Activated naive CD4-positive, alpha-beta T cell treated with anti-CD3 and anti-CD28 coated beads for 36 hours (primary cell): ENCODE data around the gene SGPP2. TPM values are rescaled to one million over a fixed set of nuclear protein-coding genes. Genes with fewer than 3 reads are reported as not detected.

Experiments
- CTCF ChIA-PET: fragments of 350-600 bp; sonication (Branson Sonifier 250); formaldehyde crosslinking; loops from one replicate; lab custom pipeline; 2021; ENCODE audit warnings: antibody characterized with exemption; lab: Charles Lee
- DNase-seq: peaks from one replicate; pipeline ENCODE4 v3.0.0-alpha.2; 2020
- H3K27ac Mint-ChIP-seq: one replicate; pipeline ENCODE4 v1.8.0; 2021; ENCODE audit warnings: mild to moderate bottlenecking, mixed read lengths
- H3K27me3 Mint-ChIP-seq: one replicate; pipeline ENCODE4 v1.8.0; 2021; ENCODE audit warnings: low read depth, mixed read lengths
- H3K36me3 Mint-ChIP-seq: one replicate; pipeline ENCODE4 v1.8.0; 2021; ENCODE audit warnings: low read depth, mixed read lengths
- H3K4me1 Mint-ChIP-seq: one replicate; pipeline ENCODE4 v1.8.0; 2021; ENCODE audit warnings: low read depth, mixed read lengths
- H3K4me3 Mint-ChIP-seq: one replicate; pipeline ENCODE4 v1.8.0; 2021; ENCODE audit warnings: mild to moderate bottlenecking, moderate library complexity, mixed read lengths
- H3K9me3 Mint-ChIP-seq: one replicate; pipeline ENCODE4 v1.8.0; 2021; ENCODE audit warnings: mixed read lengths
- intact Hi-C: fragments of 100-400 bp; cut with micrococcal nuclease; formaldehyde crosslinking; loops from one replicate; pipeline ENCODE4 v1.15.1; 2023
- total RNA-seq, 2 experiments: library from RNA; stranded (reverse); gene quantifications; one replicate each; pipeline ENCODE4 v1.2.3, GENCODE V29; 2021

The SGPP2 gene, protein sequence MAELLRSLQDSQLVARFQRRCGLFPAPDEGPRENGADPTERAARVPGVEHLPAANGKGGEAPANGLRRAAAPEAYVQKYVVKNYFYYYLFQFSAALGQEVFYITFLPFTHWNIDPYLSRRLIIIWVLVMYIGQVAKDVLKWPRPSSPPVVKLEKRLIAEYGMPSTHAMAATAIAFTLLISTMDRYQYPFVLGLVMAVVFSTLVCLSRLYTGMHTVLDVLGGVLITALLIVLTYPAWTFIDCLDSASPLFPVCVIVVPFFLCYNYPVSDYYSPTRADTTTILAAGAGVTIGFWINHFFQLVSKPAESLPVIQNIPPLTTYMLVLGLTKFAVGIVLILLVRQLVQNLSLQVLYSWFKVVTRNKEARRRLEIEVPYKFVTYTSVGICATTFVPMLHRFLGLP
- 1 to 10 TPM; 7.0 to 7.1 TPM for total RNA-seq

DNA sequence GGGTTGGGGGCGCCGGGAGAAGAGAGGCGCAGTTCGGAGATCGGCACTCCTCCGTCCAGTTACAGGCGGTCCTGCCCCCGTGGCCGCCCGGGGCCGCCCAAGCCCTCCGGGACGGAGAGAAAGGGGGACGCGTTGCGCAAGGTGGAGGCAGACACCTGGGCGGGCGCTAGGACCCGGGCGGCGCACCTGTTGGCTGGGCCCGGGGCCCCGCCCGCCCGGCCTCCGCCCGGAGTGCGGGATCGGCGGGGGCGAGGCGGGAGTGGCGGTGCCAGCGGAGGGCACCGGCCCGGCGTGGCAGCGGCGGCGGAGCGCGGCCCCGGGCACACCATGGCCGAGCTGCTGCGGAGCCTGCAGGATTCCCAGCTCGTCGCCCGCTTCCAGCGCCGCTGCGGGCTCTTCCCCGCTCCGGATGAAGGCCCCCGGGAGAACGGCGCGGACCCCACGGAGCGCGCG lies at the start of gene SGPP2:
SGPP2 (plus strand) TSS at position 268 of the 453 bp plus-strand sequence; CDS start at position 328, 60 bp downstream.
- Mint-ChIP-seq H3K36me3 (peaks cover 11% of the 10 kb centered on the region), H3K4me1 (peaks cover 42% of the 10 kb centered on the region)

DNA sequence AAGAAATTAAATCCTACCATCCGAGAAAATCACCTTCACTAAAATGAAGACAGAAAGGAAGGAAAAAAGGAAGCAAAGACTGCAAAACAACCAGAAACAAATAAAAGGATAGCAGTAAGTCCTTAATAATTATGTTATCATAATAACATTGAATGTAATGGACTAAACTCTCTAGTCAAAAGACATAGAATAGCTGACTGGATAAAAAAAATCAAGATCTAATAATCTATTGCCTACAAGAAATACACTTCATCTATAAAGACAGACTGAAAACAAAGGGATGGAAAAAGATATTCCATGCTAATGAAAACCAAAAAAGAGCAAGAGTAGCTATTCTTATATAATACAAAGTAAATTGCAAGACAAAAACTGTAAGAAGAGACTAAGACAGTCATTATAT lies 48.5 kb upstream of the SGPP2 start:
- DNase-seq: no peak
- Mint-ChIP-seq H3K4me1 (no peaks in the 10 kb centered on the region), H3K9me3 (peaks cover 3% of the 10 kb centered on the region), H3K4me3 (no peak overlapping the region), H3K27ac (no peak overlapping the region), H3K27me3 (peaks cover 3% of the 10 kb centered on the region), H3K36me3 (no peaks in the 10 kb centered on the region)
- intact Hi-C loops: no loop called here
- CTCF ChIA-PET: no interaction called here

More for the DNA sequence above, at the start of gene SGPP2:
- H3K9me3 Mint-ChIP-seq: peaks cover under 1% of the 10 kb centered on the region
- peaks cover 54% of the 10 kb centered on the region for H3K27me3 Mint-ChIP-seq
- intact Hi-C loops: loop anchor here (5.0 to 10.0 kb wide), 6 partner anchors 58 to 1600 kb away; partner anchors contain the start of genes ACSL3 and WDFY1
- peak within 1 kb of the TSS; percentile 97 for H3K27ac Mint-ChIP-seq
- DNase-seq: peak; percentile 24
- H3K4me3 Mint-ChIP-seq: peak within 1 kb of the TSS; percentile 94
- CTCF ChIA-PET: no interaction called here

DNA sequence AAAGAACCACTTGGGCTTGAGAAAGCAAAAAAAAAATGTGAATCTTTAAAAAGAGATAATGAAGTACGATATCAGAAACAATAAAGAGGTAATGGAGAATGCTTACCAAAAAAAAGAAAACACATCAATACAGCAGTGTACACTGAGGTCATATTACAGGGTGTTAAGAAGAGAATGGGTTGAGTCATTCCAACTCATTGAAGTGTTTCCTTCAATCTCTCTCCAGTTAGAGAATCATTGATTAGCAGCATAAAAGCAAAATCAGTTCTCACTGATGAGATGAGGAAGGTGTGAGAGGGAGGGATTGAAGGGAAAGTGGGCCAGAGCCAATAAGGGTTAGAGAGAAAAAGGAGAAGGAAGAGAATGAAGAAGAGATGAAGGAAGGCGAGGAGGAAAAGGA lies 43.9 kb upstream of the SGPP2 start:
- DNase-seq: no peak
- H3K27ac Mint-ChIP-seq: no peak overlapping the region
- H3K27me3 Mint-ChIP-seq: no peaks in the 10 kb centered on the region
- H3K4me1 Mint-ChIP-seq: no peaks in the 10 kb centered on the region
- no peaks in the 10 kb centered on the region for H3K36me3 Mint-ChIP-seq
- intact Hi-C loops: no loop called here
- no peak overlapping the region for H3K4me3 Mint-ChIP-seq
- CTCF ChIA-PET: no interaction called here
- peaks cover 2% of the 10 kb centered on the region for H3K9me3 Mint-ChIP-seq

DNA sequence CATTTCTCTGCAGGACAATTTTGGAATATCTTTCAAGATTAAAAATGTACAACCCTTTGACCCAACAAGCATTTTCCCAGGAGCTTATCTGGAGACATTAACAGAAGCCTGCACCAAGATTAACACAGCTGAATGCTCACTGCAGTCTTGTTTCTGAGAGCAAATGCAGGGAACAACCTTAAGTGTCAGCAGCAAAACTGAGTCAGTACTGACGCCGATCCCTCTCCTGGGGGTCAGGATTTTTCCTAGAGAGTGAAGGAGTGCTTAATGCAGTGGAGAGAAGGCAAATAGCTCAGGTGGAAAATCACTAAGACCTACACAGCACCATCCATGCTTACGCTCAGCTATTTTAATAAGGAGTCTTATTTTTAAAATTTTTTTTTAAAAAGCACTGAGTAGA lies 42.8 kb upstream of the SGPP2 start:
- Mint-ChIP-seq H3K4me1 (no peaks in the 10 kb centered on the region), H3K27ac (no peak overlapping the region), H3K4me3 (no peak overlapping the region), H3K9me3 (peaks cover 2% of the 10 kb centered on the region), H3K36me3 (no peaks in the 10 kb centered on the region), H3K27me3 (peaks cover 2% of the 10 kb centered on the region)
- CTCF ChIA-PET: no interaction called here
- no peak for DNase-seq
- intact Hi-C loops: no loop called here

DNA sequence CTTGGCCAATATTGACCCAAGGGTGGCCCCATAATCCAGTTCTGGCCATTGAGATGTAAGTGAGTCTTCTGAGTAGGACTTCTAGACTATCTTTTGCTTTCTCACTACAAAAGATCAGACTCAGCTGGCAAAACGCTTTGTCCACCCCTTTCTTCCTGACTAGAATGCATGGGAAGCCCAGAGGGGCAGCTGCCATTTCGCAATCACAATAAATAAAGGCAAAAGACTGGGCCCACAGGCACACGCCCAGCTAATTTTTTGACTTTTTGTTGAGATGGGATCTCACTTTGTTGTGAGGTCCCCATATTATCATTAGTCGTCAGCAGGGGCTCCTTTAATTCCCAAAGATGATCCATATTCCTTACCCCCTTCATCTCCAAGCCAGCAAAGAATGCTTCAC lies 41.1 kb upstream of the SGPP2 start:
- H3K4me1 Mint-ChIP-seq: no peaks in the 10 kb centered on the region
- H3K27me3 Mint-ChIP-seq: peaks cover 2% of the 10 kb centered on the region
- H3K9me3 Mint-ChIP-seq: peaks cover 2% of the 10 kb centered on the region
- no peaks in the 10 kb centered on the region for H3K36me3 Mint-ChIP-seq
- no peak for DNase-seq
- H3K4me3 Mint-ChIP-seq: no peak overlapping the region
- CTCF ChIA-PET: interaction anchor here (0.5 kb wide), 1 partner anchor 74 kb away, joined by 3 read pairs; no protein-coding TSS in a partner anchor
- H3K27ac Mint-ChIP-seq: no peak overlapping the region
- intact Hi-C loops: no loop called here

DNA sequence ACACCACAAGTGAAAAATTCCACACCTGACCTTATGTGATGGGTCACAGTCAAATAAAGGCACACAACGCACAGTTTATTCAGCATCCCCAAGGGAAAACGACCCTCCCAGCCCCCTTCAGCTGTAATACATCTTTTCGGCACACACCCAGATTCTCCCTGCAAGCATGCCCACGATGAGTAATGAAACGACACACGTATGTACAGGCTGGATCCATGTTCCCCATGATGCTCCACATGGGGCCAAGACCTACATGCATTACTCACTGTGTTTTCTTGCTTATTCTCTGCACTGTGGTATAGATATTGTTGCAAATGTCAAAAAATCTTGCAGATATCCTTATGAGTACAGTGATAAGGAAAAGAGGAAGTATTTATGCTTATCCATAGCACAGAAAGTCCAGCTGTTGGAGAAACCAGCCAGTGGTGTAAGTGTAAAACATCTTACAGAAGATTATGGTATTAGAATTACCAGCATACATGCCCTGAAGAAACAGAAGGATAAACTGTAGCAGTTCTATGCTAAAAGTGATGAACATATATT lies 32.5 kb upstream of the SGPP2 start:
- no peak overlapping the region for H3K27ac Mint-ChIP-seq
- no peaks in the 10 kb centered on the region for H3K9me3 Mint-ChIP-seq
- CTCF ChIA-PET: no interaction called here
- H3K27me3 Mint-ChIP-seq: no peaks in the 10 kb centered on the region
- no peak for DNase-seq
- intact Hi-C loops: no loop called here
- H3K36me3 Mint-ChIP-seq: no peaks in the 10 kb centered on the region
- H3K4me3 Mint-ChIP-seq: no peak overlapping the region
- no peaks in the 10 kb centered on the region for H3K4me1 Mint-ChIP-seq

DNA sequence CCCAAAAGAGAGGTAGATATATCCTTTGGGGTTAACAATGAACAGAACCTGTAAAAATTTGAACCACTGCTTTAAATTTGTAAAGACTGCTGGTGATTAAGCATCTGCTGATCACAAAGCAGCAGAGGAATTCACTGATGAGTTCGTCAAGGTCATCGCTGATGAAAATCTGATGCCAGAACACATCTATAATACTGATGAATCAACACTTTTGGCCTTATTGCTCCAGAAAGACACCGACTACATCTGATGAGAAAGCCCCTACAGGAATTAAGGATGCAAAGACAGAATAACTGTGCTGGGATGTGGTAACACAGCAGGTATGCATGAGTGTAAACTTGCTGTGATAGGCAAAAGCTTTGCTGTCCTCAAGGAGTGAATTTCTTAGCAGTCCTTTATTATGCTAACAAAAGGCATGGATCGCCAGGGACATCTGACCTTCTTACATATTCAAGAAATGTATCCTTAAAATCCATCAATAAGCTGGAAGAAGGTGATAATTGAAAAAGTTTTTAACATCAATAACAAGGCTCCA lies 30.5 kb upstream of the SGPP2 start:
- Mint-ChIP-seq H3K4me1 (no peaks in the 10 kb centered on the region), H3K36me3 (no peaks in the 10 kb centered on the region), H3K27me3 (no peaks in the 10 kb centered on the region), H3K4me3 (no peak overlapping the region), H3K27ac (no peak overlapping the region), H3K9me3 (no peaks in the 10 kb centered on the region)
- DNase-seq: no peak
- CTCF ChIA-PET: interaction anchor here (0.6 kb wide), 1 partner anchor 74 kb away, joined by 3 read pairs; no protein-coding TSS in a partner anchor
- intact Hi-C loops: no loop called here

DNA sequence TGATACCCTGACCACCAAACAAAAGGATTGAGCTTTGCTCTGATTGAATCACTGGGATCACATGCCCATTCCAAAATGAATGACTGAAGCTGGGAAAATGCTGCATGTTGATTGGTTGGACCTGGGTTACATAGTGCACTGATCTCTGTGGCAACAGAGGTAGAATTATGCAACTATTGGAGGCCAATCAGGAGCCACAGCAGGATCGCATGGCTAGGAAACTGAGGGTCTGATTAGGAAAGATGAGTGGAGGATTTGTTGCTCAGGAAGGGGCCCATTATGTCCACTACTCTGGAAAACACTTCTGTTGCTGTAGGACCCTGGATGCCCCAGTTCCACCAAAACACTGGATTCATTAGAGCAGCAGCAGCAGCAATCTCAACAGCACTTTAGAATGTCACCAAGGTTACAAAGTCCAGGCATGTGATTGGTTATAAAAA lies 25.9 kb upstream of the SGPP2 start:
- Mint-ChIP-seq H3K9me3 (peaks cover 5% of the 10 kb centered on the region), H3K27ac (no peak overlapping the region), H3K4me3 (no peak overlapping the region), H3K27me3 (peaks cover 5% of the 10 kb centered on the region), H3K36me3 (no peaks in the 10 kb centered on the region), H3K4me1 (no peaks in the 10 kb centered on the region)
- CTCF ChIA-PET: no interaction called here
- intact Hi-C loops: no loop called here
- DNase-seq: no peak

DNA sequence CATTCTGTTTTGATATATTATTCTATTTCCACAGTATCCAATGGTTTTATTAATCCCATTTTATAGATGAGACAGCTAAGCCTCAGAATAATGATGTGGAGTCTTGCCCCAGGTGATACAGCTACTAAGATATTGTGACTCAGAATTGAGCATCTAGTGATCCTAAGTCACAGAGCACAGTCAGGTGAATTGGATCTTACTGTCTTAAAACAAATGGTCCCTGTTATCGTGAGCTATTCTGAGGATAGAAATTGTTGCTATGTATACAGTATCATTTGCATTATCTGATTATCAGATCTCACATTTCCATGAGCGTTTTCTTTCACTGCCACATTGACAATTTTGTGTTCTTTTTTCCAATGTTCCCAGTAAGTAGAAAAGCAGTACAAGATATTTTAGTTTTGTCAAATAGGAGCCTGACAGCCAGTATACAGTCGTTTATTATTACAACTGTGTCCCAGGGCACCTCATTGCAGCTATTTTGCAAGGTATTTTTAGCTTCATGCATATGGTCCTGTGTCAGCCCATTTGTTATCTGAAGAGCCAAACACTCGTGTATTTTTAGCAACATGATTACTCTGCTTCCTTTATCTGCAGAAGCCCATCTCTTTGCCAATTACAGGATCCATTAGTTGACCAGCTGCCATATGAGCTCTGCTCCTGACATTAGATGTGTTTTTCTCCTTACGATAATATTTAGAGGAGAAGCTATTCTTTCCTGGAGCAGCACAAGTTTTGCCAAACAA lies 25.1 kb upstream of the SGPP2 start:
- no peaks in the 10 kb centered on the region for H3K4me1 Mint-ChIP-seq
- peaks cover 5% of the 10 kb centered on the region for H3K27me3 Mint-ChIP-seq
- peaks cover 5% of the 10 kb centered on the region for H3K9me3 Mint-ChIP-seq
- no peak overlapping the region for H3K4me3 Mint-ChIP-seq
- CTCF ChIA-PET: interaction anchor here (0.6 kb wide), 1 partner anchor 215 kb away, joined by 3 read pairs; no protein-coding TSS in a partner anchor
- intact Hi-C loops: no loop called here
- no peak for DNase-seq
- H3K36me3 Mint-ChIP-seq: no peaks in the 10 kb centered on the region
- H3K27ac Mint-ChIP-seq: no peak overlapping the region

DNA sequence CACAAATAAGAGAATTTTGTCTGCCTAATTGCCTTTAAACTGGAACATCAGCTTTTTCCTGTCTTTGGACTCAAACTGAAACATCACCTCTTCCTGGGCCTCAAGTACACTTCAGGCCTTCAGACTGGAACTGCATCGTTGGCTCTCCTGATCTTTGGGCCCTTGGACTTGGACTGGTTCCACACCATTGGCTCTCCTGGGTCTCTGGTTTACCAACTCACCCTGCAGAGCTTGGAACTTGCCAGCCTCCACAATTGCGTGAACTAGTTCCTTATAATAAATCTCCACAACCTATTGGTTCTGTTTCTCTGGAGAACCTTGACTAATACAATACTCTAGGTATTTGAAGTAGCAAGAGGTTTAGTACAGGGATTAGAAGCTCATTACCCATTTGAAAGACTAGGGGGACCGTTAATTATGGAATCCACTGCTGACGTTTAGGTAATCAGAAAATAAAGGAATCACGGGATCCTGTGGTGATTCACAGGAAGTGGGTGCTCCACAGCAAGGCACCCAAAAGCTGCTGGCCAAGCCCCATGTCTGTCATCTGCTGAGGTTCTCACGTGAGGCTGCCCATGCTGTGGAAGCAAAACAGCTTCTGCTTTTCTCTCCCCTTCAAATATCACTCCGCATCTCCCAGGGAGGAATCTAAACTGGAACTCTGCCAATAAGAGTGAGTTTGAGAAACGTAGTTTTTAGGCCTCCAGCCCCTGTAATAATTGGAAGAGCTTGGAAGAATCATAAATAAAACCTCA lies 20.0 kb upstream of the SGPP2 start:
- Mint-ChIP-seq H3K27me3 (peaks cover 8% of the 10 kb centered on the region), H3K4me1 (no peaks in the 10 kb centered on the region), H3K9me3 (peaks cover 5% of the 10 kb centered on the region), H3K4me3 (no peak overlapping the region), H3K27ac (no peak overlapping the region), H3K36me3 (no peaks in the 10 kb centered on the region)
- CTCF ChIA-PET: interaction anchor here (1.0 kb wide), 1 partner anchor 13 kb away, joined by 3 read pairs; no protein-coding TSS in a partner anchor
- no peak for DNase-seq
- intact Hi-C loops: no loop called here

DNA sequence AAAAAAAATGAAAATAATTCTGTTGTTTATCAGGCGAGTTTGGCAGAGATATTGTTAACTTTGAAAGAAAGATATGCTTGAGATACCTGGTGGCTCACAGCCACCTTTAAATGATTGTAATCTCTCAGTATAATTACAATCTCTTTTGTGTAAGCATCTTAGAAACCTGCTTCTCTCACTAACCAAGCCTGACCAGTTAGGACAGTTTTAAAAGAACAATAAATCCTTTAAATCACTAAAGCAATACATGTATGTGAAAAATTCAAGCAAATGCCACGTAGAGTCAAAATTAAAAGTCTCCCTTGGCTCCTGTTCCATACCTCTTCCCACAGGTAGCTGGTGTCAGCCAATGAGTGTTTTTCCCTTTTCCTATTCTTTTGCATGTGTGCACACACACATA lies 15.7 kb upstream of the SGPP2 start:
- H3K36me3 Mint-ChIP-seq: no peaks in the 10 kb centered on the region
- no peak overlapping the region for H3K27ac Mint-ChIP-seq
- H3K9me3 Mint-ChIP-seq: peaks cover 8% of the 10 kb centered on the region
- no peaks in the 10 kb centered on the region for H3K4me1 Mint-ChIP-seq
- DNase-seq: no peak
- H3K27me3 Mint-ChIP-seq: peaks cover 3% of the 10 kb centered on the region
- H3K4me3 Mint-ChIP-seq: no peak overlapping the region
- intact Hi-C loops: no loop called here
- CTCF ChIA-PET: no interaction called here
